ENCODE data around the gene PGS1.

The PGS1 gene

DNA sequence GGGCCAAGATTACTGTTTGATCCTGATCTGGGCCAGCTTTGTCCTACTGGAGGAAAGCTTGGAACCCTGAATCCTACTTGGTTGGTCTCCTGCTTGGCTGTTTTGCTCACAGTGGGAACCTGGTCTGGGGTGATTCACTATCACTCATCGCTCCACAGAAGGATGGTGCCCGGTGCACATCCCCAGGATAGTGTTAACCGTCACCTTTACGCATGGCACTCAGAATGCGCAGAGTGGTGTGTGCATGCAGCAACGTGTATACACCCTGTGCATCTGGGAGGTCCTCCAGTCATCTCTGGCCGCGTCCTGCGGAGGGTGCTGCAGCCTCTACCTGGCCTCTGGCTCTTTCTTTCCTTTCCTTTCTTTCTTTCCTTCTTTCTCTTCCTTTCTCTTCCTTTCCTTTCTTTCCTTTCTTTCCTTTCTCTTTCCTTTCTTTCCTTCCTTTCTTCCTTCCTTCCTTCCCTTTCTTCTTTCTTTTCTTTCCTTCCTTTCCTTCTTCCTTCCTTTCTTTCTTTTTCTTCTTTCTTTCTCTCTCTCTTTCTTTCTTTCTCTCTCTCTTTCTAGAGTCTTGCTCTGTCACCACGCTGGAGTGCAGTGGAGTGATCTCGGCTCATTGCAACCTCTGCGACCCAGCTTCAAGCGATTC, 31.7 kb upstream of the PGS1 start:
- DNase-seq = no peak

GRCh38 chr17:78347453-78347852, 31.0 kb upstream of the PGS1 start:
- no peak for DNase-seq

- DNase-seq = no peak
These were observed 30.2 kb upstream of the PGS1 start for GRCh38 chr17:78348055-78348770.

- DNase-seq = no peak
These were observed 28.4 kb upstream of the PGS1 start for GRCh38 chr17:78349891-78350642.

DNA sequence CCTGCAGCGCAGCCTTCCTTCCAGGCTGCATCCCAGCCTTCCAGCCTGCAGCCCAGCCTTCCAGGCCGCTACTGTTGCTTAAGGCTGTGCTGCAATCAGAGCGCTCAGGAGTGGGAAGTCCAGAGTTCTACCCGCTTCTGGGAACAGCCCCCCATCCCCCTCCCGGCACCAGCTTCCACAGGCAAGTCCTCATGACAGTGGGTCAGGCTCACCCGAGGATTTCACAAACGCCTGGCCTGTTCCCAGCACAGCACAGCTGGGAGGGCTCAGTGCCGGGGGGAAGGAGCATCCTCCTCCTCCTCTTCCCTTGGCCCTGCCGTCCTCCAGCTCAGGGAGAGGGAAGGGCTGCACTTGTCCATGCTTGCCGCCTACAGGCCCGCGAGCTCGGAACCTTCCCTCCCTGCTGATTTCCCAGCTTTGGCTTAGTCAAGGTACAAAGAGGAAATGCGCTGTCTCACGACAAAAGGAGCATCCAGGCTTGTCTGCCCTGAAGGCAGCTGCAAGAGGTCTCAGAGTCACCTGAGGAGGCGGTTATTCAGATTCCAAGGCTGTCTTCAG, 26.9 kb upstream of the PGS1 start:
- no peak for DNase-seq

- DNase-seq = no peak
These were observed 24.6 kb upstream of the PGS1 start for GRCh38 chr17:78353834-78354233.

DNA sequence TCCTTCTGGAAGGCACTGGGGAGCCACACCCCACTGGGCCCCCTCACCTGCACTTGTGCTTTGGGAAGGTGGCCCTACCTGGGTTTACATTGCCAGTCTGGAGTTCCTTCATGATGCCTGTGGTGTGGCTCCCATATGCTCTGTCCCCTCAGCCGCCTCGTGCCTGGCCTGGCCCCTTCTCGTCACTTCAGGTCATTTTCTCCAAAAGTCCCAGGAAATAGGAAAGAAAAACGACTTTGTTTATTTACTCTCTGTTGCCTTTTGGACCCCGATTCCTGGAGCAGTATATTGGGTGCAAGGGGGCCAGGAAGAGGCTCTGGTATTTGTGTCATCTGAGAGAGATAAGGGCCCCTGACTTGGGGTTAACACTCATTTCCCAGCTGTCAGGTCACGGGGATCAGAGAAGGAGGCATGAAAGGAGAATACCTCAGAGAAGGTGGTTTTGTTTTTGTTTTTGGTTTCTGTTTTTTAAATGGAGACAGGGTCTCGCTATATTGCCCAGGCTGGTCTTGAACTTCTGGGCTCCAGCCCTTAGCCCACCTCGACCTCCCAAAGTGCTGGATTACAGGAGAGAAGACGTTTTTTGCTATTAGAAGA, 23.3 kb upstream of the PGS1 start:
- DNase-seq = no peak

DNA sequence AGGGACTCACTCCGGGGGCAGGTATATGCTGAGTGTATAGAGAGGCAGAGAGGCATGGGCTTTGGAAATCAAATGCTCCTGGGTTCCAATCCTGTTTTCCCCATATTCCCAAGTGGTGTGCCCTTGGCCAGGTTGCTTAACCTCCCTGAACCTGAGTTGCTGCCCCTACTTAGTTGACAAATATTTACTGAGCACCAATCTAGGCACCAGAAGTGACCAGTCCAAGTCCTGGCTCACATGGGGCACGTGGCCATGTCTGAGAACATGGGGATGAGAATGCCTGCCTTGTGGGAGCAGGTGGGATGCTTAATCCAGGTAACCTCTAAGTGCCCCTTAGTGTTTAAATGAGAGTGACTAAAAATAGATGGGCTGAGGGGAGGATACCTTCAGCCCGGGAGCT, 22.7 kb upstream of the PGS1 start:
- peak; percentile 68 for DNase-seq

GRCh38 chr17:78356101-78356713, 22.2 kb upstream of the PGS1 start:
- DNase-seq = peak; percentile 89

DNA sequence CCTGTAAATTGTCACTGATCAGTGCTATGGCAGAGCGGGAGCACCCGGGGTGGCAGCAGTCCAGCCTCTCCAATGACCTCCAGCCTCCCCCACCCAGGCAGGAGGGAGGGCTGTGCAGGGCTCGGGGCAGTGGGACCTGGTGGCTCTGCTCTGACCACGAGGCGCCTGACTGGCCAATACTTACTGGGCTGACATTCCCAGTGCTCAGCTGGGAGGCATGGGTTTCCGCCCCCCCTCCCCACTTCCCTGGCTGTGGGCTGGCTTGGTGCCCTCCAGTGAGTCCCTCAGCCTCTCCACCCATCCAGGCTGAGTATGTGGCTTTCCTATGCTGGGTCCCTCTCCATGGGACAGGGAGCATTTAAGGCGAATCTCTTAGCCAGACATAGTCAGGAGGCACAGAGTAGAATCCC, 21.3 kb upstream of the PGS1 start:
- DNase-seq = peak; percentile 71

DNA sequence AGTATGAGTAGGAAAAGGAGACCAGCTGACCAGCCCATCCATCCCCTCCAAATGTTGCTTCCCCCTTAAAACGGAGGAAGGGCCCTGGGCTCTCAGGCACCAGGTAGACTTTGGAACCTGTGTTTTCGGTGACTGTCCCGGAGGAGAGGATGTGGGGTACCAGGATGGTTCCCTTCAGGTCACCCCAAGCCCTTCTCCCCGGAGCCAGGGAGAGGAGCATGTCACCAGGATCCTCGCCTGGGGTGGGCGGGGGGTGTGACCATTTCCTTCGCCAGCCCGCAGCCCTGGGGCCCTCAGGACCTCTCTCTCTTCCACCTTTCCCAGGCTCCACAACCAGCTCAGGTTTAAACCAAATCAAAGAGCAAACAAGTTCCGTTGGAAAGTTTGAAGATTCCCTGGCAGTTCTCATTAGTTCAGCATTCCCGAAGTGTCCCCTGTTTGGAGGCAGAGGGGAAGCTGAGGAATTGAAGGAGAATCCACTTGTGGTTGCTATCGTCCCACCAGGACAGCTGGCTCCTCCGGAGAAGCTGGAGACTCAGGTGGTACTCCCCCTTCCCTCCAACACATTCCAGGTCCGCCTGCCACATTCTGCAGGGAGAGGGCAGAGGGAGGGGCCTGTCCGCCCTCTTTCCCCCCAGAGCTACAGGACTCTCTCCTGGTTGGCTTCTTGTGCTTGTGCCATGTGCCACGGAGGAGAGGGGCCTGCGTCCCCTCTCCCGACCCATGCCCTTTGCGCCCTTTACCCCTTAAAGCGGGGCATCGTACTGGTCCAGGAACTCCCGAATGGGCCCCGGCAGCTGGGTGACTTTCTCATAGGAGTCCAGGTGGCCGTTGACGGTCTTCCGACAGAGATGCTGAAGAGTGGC, 20.5 kb upstream of the PGS1 start:
- DNase-seq = no peak

- DNase-seq = no peak
These were observed 19.7 kb upstream of the PGS1 start for GRCh38 chr17:78358538-78359320.

- DNase-seq = no peak
These were observed 19.0 kb upstream of the PGS1 start for GRCh38 chr17:78359321-78359996.

- DNase-seq = peak; percentile 99
These were observed 18.5 kb upstream of the PGS1 start, which contains the start of gene SOCS3 for GRCh38 chr17:78359997-78360370. SOCS3 (minus strand) TSS chr17:78360077; CDS start chr17:78359095, 982 bp downstream.

DNA sequence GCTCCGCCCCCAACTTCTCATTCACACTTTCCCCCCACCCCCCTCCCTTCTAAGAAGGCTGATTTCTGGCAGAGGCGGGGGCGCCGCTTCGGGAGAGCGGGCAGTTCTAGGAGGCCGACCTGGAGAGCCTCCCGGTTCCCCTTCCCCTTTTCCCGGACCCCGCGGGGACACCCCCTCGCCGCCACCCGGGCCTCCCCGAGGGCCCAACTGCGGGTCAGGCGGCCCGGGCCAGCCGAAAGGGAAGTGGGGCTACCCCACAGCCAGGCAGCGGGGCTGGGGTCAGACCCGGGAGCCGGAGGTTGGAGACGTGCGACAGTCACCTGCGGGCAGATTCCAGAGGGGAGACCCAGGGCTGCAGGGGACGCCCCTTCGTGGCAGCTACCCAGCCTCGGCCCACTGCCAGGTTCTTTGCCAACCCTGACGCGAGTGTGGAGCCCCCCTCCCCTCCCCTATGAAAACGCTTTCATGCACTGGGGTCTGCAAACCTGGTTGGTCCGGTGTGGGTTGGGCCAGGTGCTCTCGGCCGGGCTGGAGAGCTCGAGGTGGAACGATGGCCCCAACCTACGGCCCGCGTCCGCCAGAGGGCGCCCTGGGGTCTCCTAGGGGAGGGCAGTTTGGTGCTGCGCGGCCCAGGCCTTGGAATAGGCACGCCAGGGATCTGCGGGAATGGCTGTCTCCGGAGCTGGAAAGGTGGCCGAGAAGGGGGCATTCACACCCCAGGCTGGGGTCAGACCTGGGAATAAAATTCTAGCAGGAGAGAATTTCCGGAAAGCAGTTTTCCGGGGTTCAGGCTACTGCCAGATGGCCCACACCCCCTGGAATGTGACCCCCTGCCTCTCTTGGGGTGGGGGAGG, 17.9 kb upstream of the PGS1 start:
- peak; percentile 100 for DNase-seq

DNA sequence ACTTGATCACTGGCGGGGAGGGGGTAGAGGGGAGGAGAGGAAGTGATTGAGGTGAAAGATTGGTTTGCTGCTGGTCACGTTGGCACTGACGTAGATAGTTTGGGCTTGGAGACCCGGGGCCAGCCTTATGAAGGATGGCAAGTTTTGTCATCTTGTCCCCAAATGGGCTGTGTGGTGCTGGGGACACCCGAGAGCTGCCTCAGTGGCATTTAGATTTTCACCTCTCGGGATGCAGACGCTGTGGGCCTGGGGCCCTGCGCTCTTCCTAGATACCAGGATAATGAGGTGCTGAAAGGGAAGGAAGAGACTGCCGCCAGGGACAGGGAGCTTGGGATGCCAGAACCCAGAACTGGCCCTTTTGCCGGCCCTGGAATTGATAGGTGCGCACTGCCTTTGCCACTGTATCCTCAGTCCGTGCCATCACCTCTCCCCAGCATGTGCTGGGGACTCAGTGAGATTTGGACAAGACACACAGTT, 17.2 kb upstream of the PGS1 start:
- no peak for DNase-seq

GRCh38 chr17:78362232-78362631, 16.2 kb upstream of the PGS1 start:
- DNase-seq = no peak

DNA sequence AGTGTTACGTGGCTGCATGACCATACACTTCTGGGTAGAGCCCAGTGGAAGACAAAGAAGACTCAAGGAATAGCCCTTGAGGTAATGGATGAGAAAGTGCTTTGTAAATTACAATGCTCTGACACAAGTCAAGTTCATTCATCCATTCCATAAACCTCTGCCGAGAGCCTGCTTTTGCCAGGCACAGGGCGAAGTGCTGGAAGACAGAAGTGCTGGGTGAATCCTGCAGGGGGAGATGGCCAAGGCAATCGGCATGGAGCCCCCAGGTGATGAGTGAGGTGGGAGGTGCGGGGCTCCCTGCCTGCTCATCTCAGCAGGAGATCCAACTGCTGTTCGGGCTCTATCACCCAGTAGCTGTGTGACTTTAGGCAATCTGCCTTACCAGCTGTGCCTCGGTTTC, 15.8 kb upstream of the PGS1 start:
- no peak for DNase-seq

Measured in activated CD8-positive, alpha-beta memory T cell treated with anti-CD3 and anti-CD28 coated beads, Interleukin-2, amount 50 U/mL, for 48 hours (primary cell).